Right lobe of liver (tissue), 4 donors: Measurements from ENCODE around the gene PRMT7.

Source experiments
- CTCF ChIP-seq, 4 donors: fragments of 200-600 bp in 3 of 4; fragments of 450-650 bp in 1 of 4; IDR thresholded peaks; one replicate each; pipeline versions ENCODE4 v1.5.1 to v1.8.0; 2016 to 2022; ENCODE audit warnings: antibody characterized with exemption in 4 of 4, mild to moderate bottlenecking in 2 of 4
- POLR2A ChIP-seq: fragments of 450-650 bp; IDR thresholded peaks from one replicate; pipeline ENCODE4 v1.6.1; 2017; ENCODE audit warnings: antibody characterized with exemption, mild to moderate bottlenecking
- donor health status: DM: no; HTN: no; CAD: no.
- donor health status: DM: no; HTN: no; CAD: no.
- donor health status: DM: no; HTN: yes; CAD: no.

DNA sequence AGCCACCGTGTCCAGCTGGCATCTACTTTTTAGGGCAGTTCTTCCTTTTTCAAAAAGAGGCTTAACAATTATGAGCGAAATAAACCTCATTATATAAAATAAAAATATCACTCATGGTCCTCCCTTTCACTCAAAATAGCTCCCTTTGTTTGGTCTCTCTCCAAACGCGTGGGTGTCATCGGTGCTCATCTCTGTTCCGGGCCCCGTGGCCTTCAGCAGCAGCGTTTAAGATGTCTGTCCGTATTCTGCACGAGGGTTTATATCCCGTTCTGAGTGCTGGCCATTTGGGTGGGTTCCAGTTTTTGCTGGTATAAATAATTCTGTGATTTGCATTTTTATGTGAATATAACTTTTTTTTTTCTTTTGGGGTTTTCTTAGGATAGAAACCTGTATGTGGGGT is 33.4 kb downstream of the PRMT7 start:
- TF ChIP-seq CTCF (IDR thresholded peaks at IDR 0.05) (no peak), POLR2A (no peak)
